ENCODE data around the gene NID2. TPM values are rescaled to one million over a fixed set of nuclear protein-coding genes. Genes with fewer than 3 reads are reported as not detected.

NID2 gene
- total and polyA plus RNA-seq, 2 experiments from 2014 or later: 179 to 538 TPM

DNA sequence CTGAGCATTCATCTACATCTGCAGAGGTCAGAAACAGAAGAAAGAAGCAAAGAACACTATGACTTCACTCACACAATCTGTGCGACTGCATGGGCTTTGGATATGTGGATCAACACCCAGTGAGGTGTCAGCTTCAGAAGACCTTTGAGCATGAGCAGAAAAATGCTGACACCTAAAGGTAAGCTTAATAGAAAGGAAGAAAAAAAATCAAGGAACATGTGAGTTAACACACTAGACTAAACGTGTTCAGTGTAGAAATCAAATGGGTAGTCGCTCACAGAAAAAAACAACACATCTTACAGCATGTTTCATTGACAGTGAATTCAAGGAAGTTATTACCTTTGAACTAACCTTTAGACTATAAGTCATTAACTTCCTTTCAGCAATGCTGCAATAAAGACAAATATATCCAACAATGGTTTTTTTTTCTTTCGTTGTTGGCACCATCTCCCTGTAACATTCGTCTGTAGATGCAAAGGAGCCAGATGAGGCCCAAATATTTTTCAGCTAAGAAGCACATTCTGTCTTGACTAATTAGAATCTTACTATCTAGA, 48.6 kb downstream of the NID2 start:
- Histone ChIP-seq H3K36me3 (peaks cover 30% of the 10 kb centered on the region), H3K4me1 (ENCODE audit: low read depth) (peaks cover 63% of the 10 kb centered on the region), H3K27me3 (no peaks in the 10 kb centered on the region), H3K27ac (peak overlapping the region; percentile 44), H3K4me3 (no peak overlapping the region), H3K9me3 (ENCODE audit: low read depth) (no peaks in the 10 kb centered on the region)
- TF ChIP-seq, protein P1, sequence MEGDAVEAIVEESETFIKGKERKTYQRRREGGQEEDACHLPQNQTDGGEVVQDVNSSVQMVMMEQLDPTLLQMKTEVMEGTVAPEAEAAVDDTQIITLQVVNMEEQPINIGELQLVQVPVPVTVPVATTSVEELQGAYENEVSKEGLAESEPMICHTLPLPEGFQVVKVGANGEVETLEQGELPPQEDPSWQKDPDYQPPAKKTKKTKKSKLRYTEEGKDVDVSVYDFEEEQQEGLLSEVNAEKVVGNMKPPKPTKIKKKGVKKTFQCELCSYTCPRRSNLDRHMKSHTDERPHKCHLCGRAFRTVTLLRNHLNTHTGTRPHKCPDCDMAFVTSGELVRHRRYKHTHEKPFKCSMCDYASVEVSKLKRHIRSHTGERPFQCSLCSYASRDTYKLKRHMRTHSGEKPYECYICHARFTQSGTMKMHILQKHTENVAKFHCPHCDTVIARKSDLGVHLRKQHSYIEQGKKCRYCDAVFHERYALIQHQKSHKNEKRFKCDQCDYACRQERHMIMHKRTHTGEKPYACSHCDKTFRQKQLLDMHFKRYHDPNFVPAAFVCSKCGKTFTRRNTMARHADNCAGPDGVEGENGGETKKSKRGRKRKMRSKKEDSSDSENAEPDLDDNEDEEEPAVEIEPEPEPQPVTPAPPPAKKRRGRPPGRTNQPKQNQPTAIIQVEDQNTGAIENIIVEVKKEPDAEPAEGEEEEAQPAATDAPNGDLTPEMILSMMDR (IDR thresholded peaks at IDR 0.05; ENCODE audit: low read depth, low read length): no peak
- no peak for DNase-seq (ENCODE audit: low read depth in 1 of 2, low spot score in 1 of 2)

DNA sequence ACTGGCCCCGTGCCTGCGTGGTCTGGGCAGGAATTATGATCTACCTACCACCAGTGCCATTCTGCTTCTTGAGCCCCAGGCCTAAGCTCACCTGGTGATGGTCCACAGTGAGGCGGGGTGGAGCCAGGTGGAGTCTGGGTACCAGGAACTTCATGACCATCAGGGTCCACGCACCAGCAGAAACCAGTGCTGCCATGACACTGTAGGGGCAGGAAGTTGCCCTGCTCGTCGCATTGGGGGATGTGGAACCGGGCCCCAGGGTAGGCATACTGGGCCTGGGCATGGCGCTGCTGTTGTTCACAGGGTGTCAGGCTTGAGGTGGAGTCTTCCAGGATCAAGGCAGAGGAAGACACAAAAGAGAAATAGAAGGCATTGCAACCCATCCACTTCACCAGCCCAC, 49.9 kb downstream of the NID2 start:
- Histone ChIP-seq H3K9me3 (ENCODE audit: low read depth) (no peaks in the 10 kb centered on the region), H3K27ac (peak overlapping the region; percentile 94), H3K27me3 (no peaks in the 10 kb centered on the region), H3K4me3 (no peak overlapping the region), H3K4me1 (ENCODE audit: low read depth) (peaks cover 73% of the 10 kb centered on the region), H3K36me3 (peaks cover 36% of the 10 kb centered on the region)
- no peak for DNase-seq (ENCODE audit: low read depth in 1 of 2, low spot score in 1 of 2)
- TF ChIP-seq, protein P1 (IDR thresholded peaks at IDR 0.05; ENCODE audit: low read depth, low read length): no peak

DNA sequence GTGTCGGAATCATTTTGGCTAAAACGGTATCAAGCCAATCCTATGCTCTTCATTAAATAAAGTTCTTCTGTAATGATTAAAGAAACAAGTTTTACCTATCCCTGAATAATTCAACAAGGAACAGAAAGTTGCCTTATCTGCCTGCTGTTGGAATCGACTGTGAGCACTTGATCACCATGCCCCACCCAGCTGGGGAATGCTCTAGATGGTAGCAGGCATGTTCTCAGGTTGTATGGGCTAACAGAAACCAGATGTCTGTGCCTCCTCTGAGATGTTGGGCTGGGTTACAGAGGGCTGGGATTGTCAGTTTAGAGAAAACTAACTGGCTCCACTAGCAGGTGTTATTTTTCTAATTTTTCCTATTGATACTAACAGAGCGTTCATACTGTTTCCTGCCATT, 50.6 kb downstream of the NID2 start:
- DNase-seq (ENCODE audit: low read depth in 1 of 2, low spot score in 1 of 2): peak in 1 of 2 donors; percentile 37
- Histone ChIP-seq H3K27me3 (no peaks in the 10 kb centered on the region), H3K4me3 (no peak overlapping the region), H3K36me3 (peaks cover 39% of the 10 kb centered on the region), H3K27ac (peak overlapping the region; percentile 94), H3K4me1 (ENCODE audit: low read depth) (peaks cover 81% of the 10 kb centered on the region), H3K9me3 (ENCODE audit: low read depth) (no peaks in the 10 kb centered on the region)
- TF ChIP-seq, protein P1 (IDR thresholded peaks at IDR 0.05; ENCODE audit: low read depth, low read length): no peak

DNA sequence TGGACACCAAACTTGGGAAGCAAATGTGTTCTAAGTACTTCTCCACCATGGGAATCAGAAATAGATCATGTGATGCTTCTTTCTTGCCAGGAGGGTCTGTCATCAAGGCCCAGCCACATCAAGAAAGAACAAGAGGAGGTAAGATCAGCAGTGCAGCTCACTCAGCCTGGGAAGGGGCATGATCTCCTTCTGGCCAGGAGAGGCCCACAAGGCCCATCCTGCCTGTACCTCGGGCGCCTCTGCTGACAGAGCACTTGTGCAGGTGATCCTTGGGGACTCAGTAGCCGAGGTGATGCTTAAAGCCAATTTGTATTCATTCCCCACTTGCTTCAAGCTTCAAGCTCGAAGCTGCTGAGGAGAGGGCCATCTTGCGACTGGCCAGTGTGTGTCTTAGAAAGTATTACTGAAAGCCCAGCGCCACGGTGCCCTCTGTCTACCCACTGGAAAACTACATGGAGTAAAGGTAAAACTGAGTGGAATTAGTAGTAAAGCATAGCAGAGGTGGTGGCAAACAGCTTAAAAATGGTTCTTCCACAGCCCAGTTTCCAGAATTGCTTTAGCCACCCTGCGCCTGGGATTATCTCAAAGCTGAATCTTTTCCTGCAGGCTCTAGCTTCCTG, 53.3 kb downstream of the NID2 start:
- Histone ChIP-seq H3K27ac (peak overlapping the region; percentile 94), H3K9me3 (ENCODE audit: low read depth) (no peaks in the 10 kb centered on the region), H3K36me3 (peaks cover 55% of the 10 kb centered on the region), H3K4me1 (ENCODE audit: low read depth) (peaks cover 88% of the 10 kb centered on the region), H3K4me3 (no peak overlapping the region), H3K27me3 (no peaks in the 10 kb centered on the region)
- DNase-seq (ENCODE audit: low read depth in 1 of 2, low spot score in 1 of 2): peak; percentile 53 to 61
- TF ChIP-seq, protein P1 (IDR thresholded peaks at IDR 0.05; ENCODE audit: low read depth, low read length): peak; percentile 57

DNA sequence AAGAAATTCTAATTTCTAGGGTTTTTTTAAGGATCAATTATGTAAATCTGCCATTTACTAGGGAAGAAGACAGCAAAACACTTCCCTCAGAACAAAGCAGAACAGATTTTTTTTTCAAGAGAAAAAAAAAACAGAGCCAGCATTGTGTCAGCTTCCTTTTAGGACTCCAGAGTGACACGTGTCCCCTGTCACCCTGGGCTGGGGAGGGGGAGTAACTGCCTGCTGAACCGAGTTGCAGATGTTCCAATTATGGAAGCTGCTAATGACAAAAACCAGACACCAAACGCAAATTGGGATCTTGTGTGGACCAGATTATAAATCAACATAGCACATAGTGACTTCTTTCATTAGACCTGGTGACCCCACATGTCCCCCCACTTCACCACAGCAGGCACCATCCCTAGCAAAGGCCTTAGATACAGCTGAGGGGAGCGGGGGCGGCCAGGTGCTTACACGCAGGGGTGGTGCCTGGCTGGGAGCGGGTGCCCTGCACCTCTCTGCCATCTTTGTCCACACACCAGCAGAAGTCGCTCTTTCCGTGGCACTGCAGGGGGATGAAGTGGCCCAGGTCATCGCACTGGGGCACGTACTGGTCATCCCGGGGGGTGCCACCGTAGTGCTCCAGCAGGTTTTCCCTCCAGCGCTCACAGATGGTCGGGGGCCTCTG, 54.1 kb downstream of the NID2 start:
- peaks cover 51% of the 10 kb centered on the region for H3K36me3 ChIP-seq
- TF ChIP-seq, protein P1 (IDR thresholded peaks at IDR 0.05; ENCODE audit: low read depth, low read length): no peak
- H3K4me1 ChIP-seq (ENCODE audit: low read depth): peaks cover 88% of the 10 kb centered on the region
- no peaks in the 10 kb centered on the region for H3K27me3 ChIP-seq
- no peak overlapping the region for H3K4me3 ChIP-seq
- H3K27ac ChIP-seq: peak overlapping the region; percentile 94
- no peaks in the 10 kb centered on the region for H3K9me3 ChIP-seq (ENCODE audit: low read depth)
- peak in 1 of 2 donors; percentile 84 for DNase-seq (ENCODE audit: low read depth in 1 of 2, low spot score in 1 of 2)

Data from cardiac muscle cell (in vitro differentiated cells and primary cell).